HCT116 (cell line): Measurements from ENCODE around the gene IGLL1. TPM values are rescaled to one million over a fixed set of nuclear protein-coding genes. Genes with fewer than 3 reads are reported as not detected.
"Not testable (repeated sequence)": the region's sequence is repeated elsewhere in the genome, so short reads cannot be mapped to it uniquely, and the experiment has no call there.

Experiments
- ATAC-seq: fragments of 200-7000 bp; cut with Tn5 transposase; 2 replicates; pipeline ENCODE4 v1.9.1; 2020; ENCODE audit warnings: mild to moderate bottlenecking, moderate library complexity
- BruUV-seq: library from RNA; stranded (reverse); fragments of 400-500 nt; replicated peaks from 2 replicates; lab custom pipeline; 2021; lab: Mats Ljungman, UMichigan
- CTCF ChIA-PET: fragments of 300-600 bp; sonication (Branson Sonifier 250); formaldehyde crosslinking; loops from one replicate; lab custom pipeline; 2021; ENCODE audit warnings: antibody characterized with exemption; lab: Charles Lee
- POLR2A ChIA-PET: fragments of 300-600, 350-600 bp; sonication (Branson Sonifier 250); formaldehyde crosslinking; loops from one replicate; lab custom pipeline; 2021; ENCODE audit warnings: antibody characterized with exemption; lab: Charles Lee
- RAD21 ChIA-PET, 2 experiments: fragments of 300-600 bp; sonication (Branson Sonifier 250); formaldehyde crosslinking; loops; one replicate each; lab custom pipeline; 2023; ENCODE audit warnings: low total read pairs in 2 of 2; ENCODE audit not compliant: uncharacterized antibody in 2 of 2, unreplicated experiment in 2 of 2, low non-redundant PET in 1 of 2; lab: Charles Lee
- DNase-seq: peaks from one replicate; pipeline ENCODE4 v3.0.0-alpha.2; 2010; ENCODE audit warnings: low read depth, low spot score
- H2AFZ ChIP-seq: fragments of 200-600 bp; shearing (Covaris generic), sonication (generic); 2 replicates; pipeline ENCODE4 v1.6.1; 2017; ENCODE audit warnings: low read depth, mixed run types, mixed read lengths, antibody characterized with exemption, low read length; ENCODE audit not compliant: poor library complexity, severe bottlenecking
- H3K27ac ChIP-seq: 2 replicates; pipeline ENCODE4 v1.5.1; 2012; ENCODE audit warnings: low read depth, low read length
- H3K27me3 ChIP-seq: fragments of 200-600 bp; sonication (generic); 2 replicates; pipeline ENCODE4 v1.6.1; 2016; ENCODE audit warnings: mixed run types, low read length, mixed read lengths; ENCODE audit not compliant: insufficient read depth
- H3K36me3 ChIP-seq, 2 experiments: fragments of 200-500 bp in 1 of 2; fragments of 200-600 bp in 1 of 2; sonication (Bioruptor generic) in 1 of 2; sonication (generic) in 1 of 2; 2 replicates each; pipeline versions ENCODE4 v1.5.1 to v1.6.1; 2014 to 2016; ENCODE audit warnings: low read length in 2 of 2, inconsistent platforms in 1 of 2, mixed read lengths in 1 of 2, mixed run types in 1 of 2; ENCODE audit not compliant: insufficient read depth in 2 of 2, control insufficient read depth in 1 of 2
- H3K4me1 ChIP-seq, 2 experiments: fragments of 200-600 bp in 1 of 2; sonication (generic) in 1 of 2; 2 replicates each; pipeline versions ENCODE4 v1.5.1 to v1.6.1; 2012 to 2017; ENCODE audit warnings: low read length in 2 of 2, inconsistent platforms in 1 of 2, mild to moderate bottlenecking in 1 of 2, mixed read lengths in 1 of 2, mixed run types in 1 of 2, moderate library complexity in 1 of 2; ENCODE audit not compliant: insufficient read depth in 2 of 2, control insufficient read depth in 1 of 2
- H3K4me2 ChIP-seq: fragments of 200-600 bp; sonication (generic); 2 replicates; pipeline ENCODE4 v1.6.1; 2017; ENCODE audit warnings: mixed run types, low read length, mixed read lengths
- H3K4me3 ChIP-seq, 2 experiments: fragments of 200-600 bp in 1 of 2; sonication (generic) in 1 of 2; replicated peaks in 1 of 2; 2 replicates each; pipeline ENCODE4 v1.5.1; 2011 to 2016; ENCODE audit warnings: low read length in 2 of 2, control low read depth in 1 of 2, low read depth in 1 of 2, mild to moderate bottlenecking in 1 of 2, mixed read lengths in 1 of 2, mixed run types in 1 of 2
- H3K79me2 ChIP-seq: fragments of 200-600 bp; sonication (generic); 2 replicates; pipeline ENCODE4 v1.6.1; 2017; ENCODE audit warnings: mild to moderate bottlenecking, mixed run types, low read length, moderate library complexity, mixed read lengths; ENCODE audit not compliant: insufficient read depth
- H3K9ac ChIP-seq: fragments of 200-600 bp; sonication (generic); 2 replicates; pipeline ENCODE4 v1.6.1; 2016; ENCODE audit warnings: low read length, mixed read lengths
- H3K9me2 ChIP-seq: fragments of 200-600 bp; sonication (generic), shearing (Covaris generic); 2 replicates; pipeline ENCODE4 v1.6.1; 2017; ENCODE audit warnings: mixed run types, mild to moderate bottlenecking, moderate library complexity; ENCODE audit not compliant: insufficient read depth
- H3K9me3 ChIP-seq, 2 experiments: fragments of 200-500 bp in 1 of 2; fragments of 200-600 bp in 1 of 2; sonication (Bioruptor generic) in 1 of 2; sonication (generic) in 1 of 2; 2 replicates each; pipeline ENCODE4 v1.6.1; 2014 to 2017; ENCODE audit warnings: low read length in 2 of 2, mixed read lengths in 2 of 2, inconsistent platforms in 1 of 2, low read depth in 1 of 2, mild to moderate bottlenecking in 1 of 2, mixed run types in 1 of 2, moderate library complexity in 1 of 2; ENCODE audit not compliant: control insufficient read depth in 1 of 2, insufficient read depth in 1 of 2
- H4K20me1 ChIP-seq: fragments of 200-600 bp; sonication (generic), shearing (Covaris generic); 2 replicates; pipeline ENCODE4 v1.6.1; 2017; ENCODE audit warnings: mixed run types, mild to moderate bottlenecking, moderate library complexity; ENCODE audit not compliant: insufficient read depth
- ELF1 ChIP-seq: IDR thresholded peaks from 2 replicates; pipeline ENCODE4 v1.6.1; 2012; ENCODE audit warnings: low read depth, borderline replicate concordance
- EZH2phosphoT487 ChIP-seq: fragments of 200-600 bp; IDR thresholded peaks from 2 replicates; pipeline ENCODE4 v1.6.1; 2018; ENCODE audit warnings: antibody characterized with exemption, borderline replicate concordance
- JUND ChIP-seq: IDR thresholded peaks from 2 replicates; pipeline ENCODE4 v1.6.1; 2012
- POLR2AphosphoS5 ChIP-seq: IDR thresholded peaks from 2 replicates; pipeline ENCODE4 v1.6.1; 2011; ENCODE audit warnings: mild to moderate bottlenecking, low read depth, low read length, moderate library complexity
- RAD21 ChIP-seq: IDR thresholded peaks from 2 replicates; pipeline ENCODE4 v1.6.1; 2012; ENCODE audit warnings: low read depth, mild to moderate bottlenecking
- REST ChIP-seq: IDR thresholded peaks from 2 replicates; pipeline ENCODE4 v1.6.1; 2012; ENCODE audit warnings: low read depth
- TCF7L2 ChIP-seq: IDR thresholded peaks from 2 replicates; pipeline ENCODE4 v1.7.0; 2011; ENCODE audit warnings: borderline replicate concordance, inconsistent platforms; ENCODE audit not compliant: insufficient read depth, insufficient read length; ENCODE audit errors: extremely low read depth
- ZNF274 ChIP-seq: fragments of 200-500 bp; sonication (Bioruptor generic); IDR thresholded peaks from 2 replicates; pipeline ENCODE4 v1.6.1; 2014; ENCODE audit warnings: mild to moderate bottlenecking, low read depth, low read length, inconsistent platforms
- intact Hi-C: fragments of 100-400 bp; cut with micrococcal nuclease; formaldehyde crosslinking; loops from 2 replicates; pipeline ENCODE4 v1.10.0; 2022
- total RNA-seq: library from RNA; stranded (reverse); gene quantifications from one replicate; pipeline ENCODE4 v1.2.1, GENCODE V29; 2021; ENCODE audit not compliant: unreplicated experiment
- TF ChIP-seq, protein P1 (sequence below): IDR thresholded peaks from 2 replicates; pipeline ENCODE4 v1.6.1; 2012
- TF ChIP-seq, protein P2 (sequence below): IDR thresholded peaks from 2 replicates; pipeline ENCODE4 v1.6.1; 2011; ENCODE audit warnings: mild to moderate bottlenecking, low read length, moderate library complexity; ENCODE audit not compliant: insufficient replicate concordance; ENCODE audit errors: extremely low read depth

IGLL1 gene
- total RNA-seq, 1 experiment from 2014 or later, result not detected

GRCh38 chr22:23574371-23574811 lies 5.7 kb downstream of the IGLL1 start:
- DNase-seq, result no peak
- no peaks in the 10 kb centered on the region for H3K79me2 ChIP-seq
- H3K4me1 ChIP-seq, result no peaks in the 10 kb centered on the region
- no peaks in the 10 kb centered on the region for H4K20me1 ChIP-seq
- no peaks in the 10 kb centered on the region for H3K9me3 ChIP-seq
- no peak overlapping the region for H3K27ac ChIP-seq
- no peak overlapping the region for H3K9ac ChIP-seq
- H3K4me3 ChIP-seq, result no peak overlapping the region
- H3K27me3 ChIP-seq, result no peaks in the 10 kb centered on the region
- H2AFZ ChIP-seq, result no peak overlapping the region
- no TSS peak for BruUV-seq
- POLR2A ChIA-PET, result no interaction called here
- RAD21 ChIA-PET, result no interaction called here
- intact Hi-C loops, result no loop called here
- CTCF ChIA-PET, result no interaction called here
- H3K4me2 ChIP-seq, result no peak overlapping the region
- no peaks in the 10 kb centered on the region for H3K9me2 ChIP-seq
- no peaks in the 10 kb centered on the region for H3K36me3 ChIP-seq
- no peak for ATAC-seq
- TF ChIP-seq TCF7L2 (no peak), JUND (no peak), RAD21 (no peak), EZH2phosphoT487 (no peak), POLR2AphosphoS5 (no peak), ELF1 (no peak), ZNF274 (no peak), REST (no peak)
- TF ChIP-seq, protein P1, sequence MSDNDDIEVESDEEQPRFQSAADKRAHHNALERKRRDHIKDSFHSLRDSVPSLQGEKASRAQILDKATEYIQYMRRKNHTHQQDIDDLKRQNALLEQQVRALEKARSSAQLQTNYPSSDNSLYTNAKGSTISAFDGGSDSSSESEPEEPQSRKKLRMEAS, result no peak
- TF ChIP-seq, protein P2, sequence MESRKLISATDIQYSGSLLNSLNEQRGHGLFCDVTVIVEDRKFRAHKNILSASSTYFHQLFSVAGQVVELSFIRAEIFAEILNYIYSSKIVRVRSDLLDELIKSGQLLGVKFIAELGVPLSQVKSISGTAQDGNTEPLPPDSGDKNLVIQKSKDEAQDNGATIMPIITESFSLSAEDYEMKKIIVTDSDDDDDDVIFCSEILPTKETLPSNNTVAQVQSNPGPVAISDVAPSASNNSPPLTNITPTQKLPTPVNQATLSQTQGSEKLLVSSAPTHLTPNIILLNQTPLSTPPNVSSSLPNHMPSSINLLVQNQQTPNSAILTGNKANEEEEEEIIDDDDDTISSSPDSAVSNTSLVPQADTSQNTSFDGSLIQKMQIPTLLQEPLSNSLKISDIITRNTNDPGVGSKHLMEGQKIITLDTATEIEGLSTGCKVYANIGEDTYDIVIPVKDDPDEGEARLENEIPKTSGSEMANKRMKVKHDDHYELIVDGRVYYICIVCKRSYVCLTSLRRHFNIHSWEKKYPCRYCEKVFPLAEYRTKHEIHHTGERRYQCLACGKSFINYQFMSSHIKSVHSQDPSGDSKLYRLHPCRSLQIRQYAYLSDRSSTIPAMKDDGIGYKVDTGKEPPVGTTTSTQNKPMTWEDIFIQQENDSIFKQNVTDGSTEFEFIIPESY, result no peak

DNA sequence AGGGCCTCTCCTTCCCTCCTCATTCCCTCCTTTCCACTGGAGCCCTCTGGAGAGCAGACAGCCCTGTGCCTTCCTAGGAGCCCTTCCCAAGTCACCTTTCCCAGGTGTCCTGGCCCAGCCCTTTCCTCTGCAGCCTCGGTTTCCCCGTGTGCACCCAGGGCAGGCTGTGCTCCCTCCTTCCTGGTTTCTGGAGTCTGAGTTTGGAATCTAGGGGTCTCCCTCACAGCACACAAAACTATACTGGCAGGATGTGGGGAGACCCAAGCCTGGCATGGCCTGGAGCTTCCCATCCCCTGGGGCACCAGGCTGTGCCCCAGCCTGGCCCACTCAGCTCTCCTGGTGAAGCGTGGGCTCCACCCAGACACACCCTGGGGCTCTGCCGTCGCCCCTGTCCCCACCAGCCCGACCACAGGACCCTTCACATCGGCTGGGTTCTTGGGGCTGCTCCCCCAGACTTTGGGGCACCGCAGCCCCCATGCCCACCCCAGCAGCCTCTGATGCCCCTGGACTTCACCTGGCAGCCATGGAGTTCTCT lies 6.3 kb downstream of the IGLL1 start:
- H3K9me2 ChIP-seq, H2AFZ ChIP-seq, DNase-seq, CTCF ChIA-PET, H3K9ac ChIP-seq, H3K36me3 ChIP-seq, H3K79me2 ChIP-seq, H3K4me2 ChIP-seq, H3K4me3 ChIP-seq, H3K27me3 ChIP-seq, H3K9me3 ChIP-seq, RAD21 ChIA-PET, POLR2A ChIA-PET, BruUV-seq, H3K27ac ChIP-seq, H4K20me1 ChIP-seq, H3K4me1 ChIP-seq, intact Hi-C loops, ATAC-seq: not testable (repeated sequence)
